GM18508 (cell line): ENCODE data around the gene FCHSD2.
"Not testable (repeated sequence)": the region's sequence is repeated elsewhere in the genome, so short reads cannot be mapped to it uniquely, and the experiment has no call there.

Source experiments
- ATAC-seq: cut with Tn5 transposase; IDR thresholded peaks from one replicate; pipeline ENCODE4 v1.9.1; 2021; ENCODE audit warnings: moderate number of reproducible peaks; ENCODE audit not compliant: insufficient read depth, unreplicated experiment

The FCHSD2 gene

DNA sequence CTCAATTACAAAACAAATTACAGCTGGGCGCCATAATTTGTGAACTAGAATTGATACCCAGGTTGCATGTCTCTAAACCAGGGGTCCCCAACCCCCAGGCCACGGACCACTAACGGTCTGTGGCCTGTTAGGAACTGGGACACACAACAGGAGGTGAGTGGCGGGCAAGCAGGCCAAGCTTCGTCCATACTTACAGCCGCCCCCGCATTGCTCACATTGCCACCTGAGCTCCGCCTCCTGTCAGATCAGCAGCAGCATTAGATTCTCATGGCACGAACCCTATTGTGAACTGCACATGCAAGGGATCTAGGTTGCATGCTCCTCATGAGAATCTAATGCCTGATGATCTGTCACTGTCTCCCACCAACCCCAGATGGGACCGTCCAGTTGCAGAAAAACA, 12.9 kb downstream of the FCHSD2 start:
- no peak for ATAC-seq

DNA sequence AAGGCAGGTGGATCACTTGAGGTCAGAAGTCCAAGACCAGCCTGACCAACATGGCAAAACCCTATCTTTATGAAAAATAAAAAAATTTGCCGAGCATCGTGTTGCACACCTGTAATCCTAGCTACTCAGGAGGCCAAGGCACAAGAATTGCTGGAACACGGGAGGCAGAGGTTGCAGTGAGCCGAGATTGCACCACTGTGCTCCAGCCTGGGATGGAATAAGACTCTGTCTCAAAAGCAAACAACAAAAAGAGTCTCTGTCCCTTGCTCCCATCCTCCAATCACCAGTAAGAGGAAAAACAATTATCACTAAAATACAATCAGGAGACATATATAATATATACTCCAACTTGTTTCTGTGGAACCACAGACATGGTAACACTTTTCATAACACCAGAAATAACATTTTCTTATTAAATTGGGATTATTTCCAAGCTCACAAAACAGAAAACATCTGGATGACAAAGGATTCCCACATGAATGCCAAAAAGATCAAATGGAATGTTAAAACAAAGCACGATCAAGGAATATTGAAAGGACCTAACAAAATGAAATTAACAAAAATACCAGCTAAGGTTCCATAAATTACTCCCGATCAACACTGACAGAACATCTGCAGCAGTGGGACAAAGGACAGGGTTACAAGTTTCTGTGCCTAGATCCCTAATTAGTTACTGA, 15.2 kb downstream of the FCHSD2 start:
- ATAC-seq = no peak

DNA sequence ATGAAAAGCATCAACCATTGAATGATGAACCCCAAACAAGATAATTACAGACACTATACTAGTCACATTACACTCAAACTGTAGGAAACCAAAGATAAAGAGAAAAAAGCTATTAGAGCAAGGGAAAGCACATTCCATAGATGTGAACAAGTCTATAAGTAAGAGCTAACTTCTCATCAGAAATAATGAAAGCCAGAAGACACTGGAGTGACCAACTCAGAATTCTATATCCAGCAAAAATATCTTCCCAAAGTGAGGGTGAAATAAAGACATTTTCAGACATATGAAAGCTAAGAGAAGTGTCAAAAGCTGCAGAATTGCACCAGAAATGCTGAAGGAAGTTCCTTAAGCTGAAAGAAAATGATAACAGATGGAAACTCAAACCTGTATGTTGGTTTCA, 17.3 kb downstream of the FCHSD2 start:
- ATAC-seq = no peak

DNA sequence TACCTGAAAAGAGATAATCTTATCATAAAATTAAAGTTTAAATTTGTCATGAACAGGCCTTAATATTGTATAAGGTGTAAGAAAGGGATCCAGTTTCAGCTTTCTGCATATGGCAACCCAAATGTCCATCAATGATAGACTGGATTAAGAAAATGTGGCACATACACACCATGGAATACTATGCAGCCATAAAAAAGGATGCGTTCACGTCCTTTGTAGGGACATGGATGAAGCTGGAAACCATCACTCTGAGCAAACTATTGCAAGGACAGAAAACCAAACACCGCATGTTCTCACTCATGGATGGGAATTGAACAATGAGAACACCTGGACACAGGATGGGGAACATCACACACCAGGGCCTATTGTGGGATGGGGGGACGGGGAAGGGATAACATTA, 18.2 kb downstream of the FCHSD2 start:
- not testable (repeated sequence) for ATAC-seq

DNA sequence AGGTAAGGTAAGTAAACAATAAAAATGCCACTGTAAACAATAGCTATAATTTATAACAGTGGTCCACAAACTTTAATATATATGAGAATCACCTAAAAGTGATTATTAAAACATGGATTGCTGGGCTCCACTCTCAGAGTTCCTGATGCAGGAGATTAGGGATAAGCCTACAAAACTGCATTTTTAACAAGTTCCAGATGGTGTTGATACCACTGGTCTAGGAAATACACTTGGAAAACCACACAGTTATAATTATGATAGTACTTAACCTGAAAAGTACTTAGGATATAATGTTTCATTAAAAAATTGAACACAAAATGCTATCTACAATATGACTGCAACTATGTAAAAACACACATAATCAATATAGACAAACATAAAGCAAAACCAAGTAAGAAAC, 20.4 kb downstream of the FCHSD2 start:
- no peak for ATAC-seq

DNA sequence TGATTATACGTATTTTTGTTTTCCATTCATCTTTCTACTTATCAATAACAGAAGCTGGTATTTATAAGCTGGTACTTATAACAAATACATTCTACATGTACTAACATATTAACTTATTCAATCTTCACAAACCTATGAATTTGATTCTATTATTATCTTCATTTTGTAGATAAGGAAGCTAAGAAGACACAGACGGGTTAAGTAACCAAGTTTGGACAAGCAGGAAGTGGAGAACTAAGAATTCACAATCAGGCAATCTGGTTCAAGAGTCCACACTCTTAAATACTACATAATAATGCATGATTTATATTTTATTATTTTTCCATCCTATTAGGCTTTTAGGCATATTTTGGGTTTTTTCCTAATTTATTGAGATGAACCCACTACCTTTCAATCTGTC, 25.0 kb downstream of the FCHSD2 start:
- no peak for ATAC-seq

DNA sequence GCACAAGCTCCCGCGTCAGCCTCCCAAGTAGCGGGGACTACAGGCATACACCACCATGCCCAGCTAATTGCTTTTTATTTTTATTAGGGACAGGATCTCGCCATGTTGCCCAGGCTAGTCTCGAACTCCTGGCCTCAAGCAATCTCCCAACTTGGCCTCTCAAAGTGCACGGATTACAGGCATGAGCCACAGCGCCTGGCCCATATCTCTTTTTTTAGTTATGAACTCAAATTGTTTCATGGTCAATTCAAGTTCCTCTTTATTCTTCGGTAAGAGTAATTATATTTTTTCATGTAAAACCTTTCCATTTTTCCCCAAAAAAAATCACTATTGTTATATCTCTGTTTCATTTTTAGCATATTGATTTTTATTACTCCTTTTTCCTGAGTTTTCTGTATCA, 25.5 kb downstream of the FCHSD2 start:
- ATAC-seq = no peak

DNA sequence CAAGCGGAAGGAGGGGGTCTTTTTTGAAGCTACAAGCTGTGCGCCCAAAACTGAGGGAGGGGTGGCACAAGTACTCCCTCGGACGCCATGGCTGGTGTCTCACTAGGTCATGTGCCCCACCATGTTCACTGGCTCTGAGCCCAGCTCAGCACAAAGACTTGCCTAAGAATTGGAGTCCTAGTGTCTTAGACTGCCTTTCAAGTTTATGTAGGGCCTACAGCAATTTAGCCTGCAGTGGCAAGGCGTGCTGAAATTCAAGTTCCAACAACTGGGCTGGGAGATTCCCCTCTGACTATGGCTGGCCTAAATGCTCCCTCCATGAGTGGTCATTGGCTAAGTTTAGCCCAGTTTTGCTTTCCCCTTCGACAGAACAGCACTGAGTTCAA, 27.3 kb downstream of the FCHSD2 start:
- ATAC-seq = no peak

DNA sequence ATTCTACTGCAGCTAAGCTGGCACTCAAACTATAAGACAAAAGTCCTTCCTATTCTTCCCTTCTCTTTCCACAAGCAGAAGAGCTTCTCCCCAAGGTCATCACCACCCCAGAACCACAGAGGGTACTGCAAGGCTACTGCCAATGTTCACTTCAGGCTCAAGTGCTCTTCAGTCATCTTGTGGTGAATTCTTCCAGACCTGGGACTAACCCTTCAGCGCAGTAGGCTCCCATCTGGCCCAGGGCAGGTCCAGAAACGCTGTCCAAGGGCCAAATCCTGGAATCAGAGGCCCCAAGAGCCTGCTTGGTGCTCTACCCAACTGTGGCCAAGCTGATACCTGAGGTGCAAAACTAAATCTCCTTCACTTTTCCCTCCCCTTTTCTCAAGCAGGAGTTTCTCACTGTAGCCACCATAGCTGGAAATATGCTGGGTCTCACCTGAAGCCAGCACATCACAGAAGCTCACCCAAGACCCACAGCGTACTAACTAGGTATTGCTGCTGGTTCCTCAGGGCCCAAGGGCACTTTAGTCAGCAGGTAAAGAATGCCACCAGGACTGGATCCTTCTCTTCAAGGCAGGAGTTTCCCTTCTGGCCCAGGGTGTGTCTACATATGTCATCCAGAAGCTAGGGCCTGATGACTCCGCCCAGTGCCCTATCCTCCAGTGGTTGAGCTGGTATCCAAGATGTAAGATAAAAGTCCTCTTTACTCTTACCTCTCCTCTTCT, 27.8 kb downstream of the FCHSD2 start:
- no peak for ATAC-seq

DNA sequence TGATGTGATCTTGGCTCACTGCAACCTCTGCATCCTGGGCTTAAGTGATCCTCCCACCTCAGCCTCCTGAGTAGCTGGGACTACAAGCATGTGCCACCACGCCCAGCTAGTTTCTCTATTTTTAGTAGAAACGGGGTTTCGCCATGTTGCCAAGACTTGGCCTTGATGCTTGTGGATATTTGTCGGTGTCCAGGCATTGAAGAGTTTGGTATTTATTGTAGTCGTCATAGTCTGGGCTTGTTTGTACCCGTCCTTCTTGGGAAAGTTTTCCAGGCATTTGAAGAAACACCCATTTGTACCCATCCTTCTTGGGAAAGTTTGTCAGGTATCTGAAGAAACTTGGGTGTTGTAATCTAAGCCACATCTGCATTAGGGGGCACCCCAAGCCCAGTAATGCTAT, 28.7 kb downstream of the FCHSD2 start:
- ATAC-seq = no peak

DNA sequence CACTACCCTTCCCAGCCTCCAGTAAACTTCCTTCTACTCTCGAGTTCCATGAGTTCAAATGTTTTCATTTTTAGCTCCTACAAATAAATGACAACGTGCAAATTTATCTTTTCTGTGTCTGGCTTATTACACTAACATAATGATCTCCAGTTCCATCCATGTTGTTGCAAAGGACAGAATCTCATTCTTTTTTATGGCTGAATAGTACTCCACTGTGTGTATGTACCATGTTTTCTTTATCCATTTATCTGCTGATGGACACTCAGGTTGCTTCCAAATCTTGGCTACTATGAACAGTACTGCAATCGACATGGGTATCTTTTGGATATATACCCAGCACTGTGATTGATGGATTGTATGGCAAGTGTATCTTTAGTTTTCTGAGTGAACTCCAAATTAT, 34.5 kb downstream of the FCHSD2 start:
- no peak for ATAC-seq

DNA sequence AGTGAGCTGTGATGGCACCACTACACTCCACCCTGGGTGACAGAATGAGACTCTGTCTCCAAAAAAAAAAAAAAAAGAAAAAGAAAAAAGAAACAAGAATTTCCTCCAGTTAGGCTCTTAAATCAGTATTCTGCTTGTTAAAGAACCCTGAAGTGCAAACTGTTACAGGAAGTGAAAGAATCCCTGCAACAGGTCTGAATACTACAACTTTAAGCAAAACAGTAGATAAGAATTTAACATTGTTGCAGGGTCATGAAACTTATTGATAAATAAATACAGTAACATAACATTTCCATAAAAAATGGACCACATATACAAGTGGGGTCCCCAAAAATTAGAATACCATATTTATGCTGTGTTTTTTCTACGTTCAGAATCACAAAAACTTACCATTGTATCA, 35.8 kb downstream of the FCHSD2 start:
- no peak for ATAC-seq

DNA sequence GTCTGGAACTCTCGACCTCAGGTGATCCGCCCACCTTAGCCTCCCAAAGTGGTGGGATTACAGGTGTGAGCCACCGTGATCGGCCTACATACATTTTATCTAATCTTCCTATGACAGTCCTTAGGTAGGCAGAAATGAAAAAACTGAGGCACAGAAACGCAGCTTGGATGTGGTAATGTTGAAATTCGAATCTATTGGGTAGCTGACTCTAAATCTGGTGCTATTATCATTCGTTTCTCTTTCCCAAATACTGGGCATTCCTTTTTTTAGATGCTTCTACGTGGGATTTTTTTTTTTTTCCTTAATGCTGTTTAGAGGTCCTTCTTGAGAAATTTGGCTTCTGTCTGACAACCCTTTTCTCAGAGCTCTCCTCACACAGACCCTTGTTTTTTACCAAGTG, 41.5 kb downstream of the FCHSD2 start:
- no peak for ATAC-seq

DNA sequence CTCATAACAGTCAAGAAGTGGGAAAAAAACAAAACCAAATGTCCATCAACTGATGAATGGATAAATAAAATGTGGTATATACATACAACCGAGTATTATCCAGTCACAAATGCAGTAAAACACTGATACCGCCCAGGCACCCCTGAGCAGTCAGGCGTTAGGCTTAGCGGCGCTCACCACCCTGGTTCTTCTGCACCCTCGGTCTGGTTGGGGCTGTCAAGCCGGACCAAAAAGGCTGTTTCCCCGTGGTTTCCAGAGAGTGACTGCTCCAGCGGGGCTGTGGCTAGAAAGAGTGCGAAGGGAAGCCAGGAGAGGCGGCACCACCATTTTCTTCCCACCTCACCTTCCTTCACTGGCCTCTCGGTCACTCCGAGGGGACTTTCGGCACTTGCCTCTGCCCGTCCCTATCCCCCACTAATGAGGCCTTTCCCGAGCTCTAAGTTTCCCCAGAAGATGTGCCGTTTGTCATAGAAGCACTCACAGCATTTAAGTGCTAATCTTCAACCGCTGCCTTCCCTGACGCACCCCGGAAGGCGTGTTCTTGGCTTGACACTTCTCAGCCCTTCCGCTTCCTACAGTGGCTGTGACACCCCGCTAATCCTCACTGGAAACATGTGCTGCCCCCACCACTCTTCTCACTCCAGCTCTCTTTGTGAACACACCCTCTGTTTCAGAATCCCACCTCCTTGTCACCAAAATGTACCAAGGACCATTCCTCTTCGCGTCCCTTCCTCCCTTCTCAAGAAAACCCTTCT, 42.4 kb downstream of the FCHSD2 start:
- no peak for ATAC-seq

DNA sequence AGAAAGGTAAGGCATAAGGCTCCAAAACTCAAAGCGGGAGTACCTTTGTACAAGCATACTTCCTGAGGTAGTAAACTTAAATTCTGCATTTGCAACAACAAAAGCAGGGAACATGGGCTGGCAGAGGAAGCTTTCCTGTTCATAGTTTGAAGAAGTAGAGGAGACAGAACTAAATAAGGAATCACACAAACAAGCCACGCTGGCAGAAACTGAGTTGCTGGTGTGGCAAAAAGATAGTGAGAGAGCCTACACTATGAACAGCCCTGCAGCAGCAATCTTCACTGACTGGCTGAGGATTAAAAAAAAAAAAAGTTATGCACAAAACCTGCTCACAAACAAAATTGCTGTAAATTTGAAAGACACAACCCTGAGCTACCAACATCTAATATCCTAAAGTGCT, 46.5 kb downstream of the FCHSD2 start:
- no peak for ATAC-seq

DNA sequence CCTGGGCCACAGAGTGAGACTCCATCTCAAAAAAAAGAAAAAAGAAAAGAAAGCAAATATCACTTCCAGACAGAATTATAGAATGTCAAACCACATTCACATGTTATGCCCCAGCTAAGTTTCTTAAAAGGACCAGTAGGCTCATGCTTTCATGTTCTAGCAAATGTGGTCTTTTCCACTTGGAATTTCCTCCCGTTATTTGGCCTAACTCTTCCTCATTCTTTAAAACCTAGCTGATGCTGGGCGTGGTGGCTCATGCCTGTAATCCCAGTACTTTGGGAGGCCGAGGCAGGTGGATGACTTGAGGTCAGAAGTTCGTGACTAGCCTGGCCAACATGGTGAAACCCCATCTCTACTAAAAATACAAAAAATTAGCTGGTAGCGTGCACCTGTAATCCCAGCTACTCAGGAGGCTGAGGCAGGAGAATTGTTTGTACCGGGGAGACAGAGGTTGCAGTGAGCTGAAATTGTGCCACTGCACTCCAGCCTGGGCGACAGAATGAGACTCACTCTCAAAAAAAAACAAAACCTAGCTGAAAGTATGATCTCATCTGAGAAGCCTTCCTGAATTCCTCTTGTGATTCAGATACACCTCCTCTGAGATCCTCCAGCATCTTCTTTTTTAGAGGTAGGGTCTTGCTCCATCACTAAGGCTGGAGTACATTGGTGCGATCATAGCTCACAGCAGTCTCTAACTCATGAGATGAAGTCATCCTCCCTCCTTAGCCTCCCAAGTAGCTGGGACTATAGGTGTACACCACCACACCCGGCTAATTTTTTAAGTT, 50.4 kb downstream of the FCHSD2 start:
- ATAC-seq = no peak

DNA sequence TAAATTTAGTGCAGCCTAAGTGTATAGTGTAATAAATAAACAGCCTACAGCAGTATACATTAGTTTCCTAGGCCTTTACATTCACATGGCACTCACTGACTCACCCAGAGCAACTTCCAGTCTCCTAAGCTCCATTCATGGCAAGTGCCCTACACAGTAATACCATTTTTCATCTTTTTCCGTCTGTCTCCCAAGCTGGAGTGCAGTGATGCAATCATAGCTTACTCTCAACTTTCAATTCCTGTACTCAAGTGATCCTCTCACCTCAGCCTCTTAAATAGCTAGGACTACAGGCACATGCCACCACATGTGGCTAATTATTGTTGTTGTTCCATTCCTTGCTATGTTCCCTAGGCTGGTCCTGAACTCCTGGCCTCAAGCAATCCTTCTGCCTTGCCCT, 54.4 kb downstream of the FCHSD2 start:
- ATAC-seq = no peak

DNA sequence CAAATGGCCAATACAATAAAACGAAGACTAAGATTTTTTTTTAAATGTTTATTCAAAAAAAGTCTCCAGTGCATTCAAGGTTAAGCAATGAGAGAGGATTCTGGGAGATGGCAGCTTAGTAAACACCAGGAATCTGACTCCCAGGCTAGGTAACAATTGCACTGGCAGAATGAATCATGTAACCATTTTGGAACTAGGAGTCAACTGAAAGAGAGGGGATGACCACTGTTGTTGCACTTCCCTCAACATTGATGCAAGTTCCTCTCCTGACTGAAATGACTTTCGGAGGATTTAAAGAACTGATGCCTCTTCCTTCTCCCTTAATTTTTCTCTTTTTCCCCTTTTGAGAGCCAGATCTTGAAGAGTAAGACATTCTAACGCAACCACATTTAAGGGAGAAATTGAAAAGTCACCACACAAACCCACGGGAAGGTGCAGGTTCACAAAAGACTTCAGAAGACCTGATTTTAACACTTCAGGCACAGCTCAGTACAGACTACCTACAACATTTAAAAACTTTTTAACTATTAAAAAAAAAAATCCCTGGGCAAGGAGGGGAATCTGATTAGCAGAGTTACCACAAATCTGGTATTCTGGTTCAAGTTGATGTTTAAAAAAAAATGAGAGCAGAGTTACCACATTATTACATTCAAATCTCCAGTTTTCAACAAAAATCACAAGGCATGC, 56.8 kb downstream of the FCHSD2 start:
- ATAC-seq = no peak

DNA sequence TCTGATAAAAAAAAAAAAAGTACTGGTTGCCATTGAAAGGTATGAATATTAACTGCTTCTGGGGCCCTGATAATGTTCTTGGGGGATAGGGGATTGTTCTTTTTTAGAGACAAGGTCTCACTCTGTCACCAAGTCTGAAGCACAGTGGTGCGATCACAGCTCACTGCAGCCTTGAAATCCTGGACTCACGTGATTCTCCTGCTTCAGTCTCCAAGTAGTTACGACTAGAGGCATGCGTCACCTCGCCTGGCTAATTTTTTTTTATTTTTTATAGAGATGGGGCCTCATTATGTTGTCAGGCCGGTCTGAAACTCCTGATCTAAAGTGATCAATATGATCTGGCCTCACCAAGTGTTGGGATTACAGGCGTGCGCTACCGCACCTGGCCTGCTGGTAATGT, 63.5 kb downstream of the FCHSD2 start:
- no peak for ATAC-seq

DNA sequence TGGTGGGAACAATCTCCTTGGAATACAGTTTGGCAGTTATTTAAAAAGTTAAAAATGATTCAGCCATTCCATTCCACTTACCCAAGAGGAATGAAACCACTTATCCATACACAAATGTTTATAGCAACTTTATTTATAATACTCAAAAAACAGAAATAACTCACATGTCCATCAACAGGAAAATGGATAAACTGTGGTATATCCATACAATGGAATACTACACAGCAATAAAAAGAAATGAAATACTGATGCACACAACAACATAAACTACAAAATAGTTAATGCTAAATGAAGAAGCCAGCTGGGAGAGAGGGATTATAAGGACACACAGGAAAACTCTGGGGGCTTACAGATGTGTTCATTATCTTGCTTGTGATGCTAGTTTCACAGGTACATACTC, 64.7 kb downstream of the FCHSD2 start:
- no peak for ATAC-seq
